HAP-1 (cell line): ENCODE measurements around the gene IGFN1.

Experiments
- DNase-seq, 2 experiments: peaks; one replicate each; pipeline ENCODE4 v3.0.0-alpha.2; 2016 to 2020; ENCODE audit warnings: low spot score in 2 of 2
- H3K27me3 ChIP-seq: fragments of 250-450 bp; sonication (Bioruptor Pico); 2 replicates; pipeline ENCODE4 v1.5.1; 2020; ENCODE audit warnings: low read depth, mild to moderate bottlenecking, moderate library complexity
- H3K36me3 ChIP-seq: fragments of 250-450 bp; sonication (Bioruptor Pico); replicated peaks from 2 replicates; pipeline ENCODE4 v1.5.1; 2020; ENCODE audit warnings: mild to moderate bottlenecking
- H3K4me1 ChIP-seq: fragments of 250-450 bp; sonication (Bioruptor Pico); 2 replicates; pipeline ENCODE4 v1.5.1; 2020; ENCODE audit warnings: mild to moderate bottlenecking
- H3K4me3 ChIP-seq: fragments of 250-450 bp; sonication (Bioruptor Pico); 2 replicates; pipeline ENCODE4 v1.5.1; 2020; ENCODE audit warnings: mild to moderate bottlenecking, moderate library complexity
- H3K9me3 ChIP-seq: fragments of 250-450 bp; sonication (Bioruptor Pico); 2 replicates; pipeline ENCODE4 v1.5.1; 2020; ENCODE audit warnings: mild to moderate bottlenecking, moderate library complexity
- in situ Hi-C: fragments of 300-500 bp; cut with MboI; formaldehyde crosslinking; loops from 3 replicates; pipeline ENCODE4 v1.14.3; 2020; ENCODE audit warnings: low sequenced_read_pairs, inconsistent platforms, mixed read lengths

IGFN1 gene

DNA sequence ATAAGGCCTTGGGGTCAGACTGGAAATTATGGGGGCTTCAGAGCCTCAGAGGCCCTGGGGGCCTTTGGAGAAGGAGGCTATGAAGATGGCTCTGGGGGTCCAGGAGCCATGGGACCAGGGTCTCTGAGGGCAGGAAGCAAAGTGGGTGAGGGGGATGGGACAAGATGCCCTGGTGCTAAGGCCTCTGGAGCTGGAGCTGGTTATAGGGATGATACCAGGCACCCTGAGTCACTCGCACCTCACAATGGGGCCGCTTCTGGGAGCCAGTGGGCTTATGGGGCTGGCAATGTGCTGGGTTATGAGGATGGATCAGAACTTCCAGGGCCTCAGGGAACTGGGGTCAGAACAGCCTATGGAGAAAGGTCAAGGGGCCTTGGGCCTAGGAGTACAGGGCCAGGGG is 17.6 kb downstream of the IGFN1 start:
- in situ Hi-C loops = no loop called here

DNA sequence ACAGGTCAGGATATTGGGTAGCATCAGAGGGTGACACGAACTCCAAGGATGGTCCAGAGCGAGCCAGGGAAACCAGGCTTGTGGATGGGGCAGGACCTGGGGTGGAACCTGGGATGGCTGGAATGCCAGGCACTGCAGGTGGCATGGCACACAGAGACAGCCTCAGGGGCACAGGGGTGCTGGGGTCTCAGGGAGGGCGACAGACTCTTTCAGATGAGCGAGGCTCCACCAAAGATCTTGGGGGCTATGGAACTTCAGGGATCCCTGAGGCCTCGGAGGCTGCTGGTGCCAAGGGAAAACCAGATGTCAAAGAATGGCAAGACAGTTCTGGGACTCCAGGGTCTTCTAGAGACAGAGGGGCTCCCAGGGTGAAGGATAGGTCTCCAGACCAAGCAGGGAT is 21.4 kb downstream of the IGFN1 start:
- Histone ChIP-seq H3K27me3 (no peaks in the 10 kb centered on the region; the same call in 1 of the 2 replicates), H3K36me3 (no peaks in the 10 kb centered on the region), H3K4me1 (no peaks in the 10 kb centered on the region), H3K4me3 (no peak overlapping the region), H3K9me3 (no peaks in the 10 kb centered on the region)
- in situ Hi-C loops = no loop called here
- DNase-seq = no peak

More for the DNA sequence above, 17.6 kb downstream of the IGFN1 start:
- Histone ChIP-seq H3K4me3 (no peak overlapping the region), H3K27me3 (peaks cover 31% of the 10 kb centered on the region), H3K9me3 (no peaks in the 10 kb centered on the region), H3K4me1 (no peaks in the 10 kb centered on the region), H3K36me3 (no peaks in the 10 kb centered on the region)
- DNase-seq = no peak

DNA sequence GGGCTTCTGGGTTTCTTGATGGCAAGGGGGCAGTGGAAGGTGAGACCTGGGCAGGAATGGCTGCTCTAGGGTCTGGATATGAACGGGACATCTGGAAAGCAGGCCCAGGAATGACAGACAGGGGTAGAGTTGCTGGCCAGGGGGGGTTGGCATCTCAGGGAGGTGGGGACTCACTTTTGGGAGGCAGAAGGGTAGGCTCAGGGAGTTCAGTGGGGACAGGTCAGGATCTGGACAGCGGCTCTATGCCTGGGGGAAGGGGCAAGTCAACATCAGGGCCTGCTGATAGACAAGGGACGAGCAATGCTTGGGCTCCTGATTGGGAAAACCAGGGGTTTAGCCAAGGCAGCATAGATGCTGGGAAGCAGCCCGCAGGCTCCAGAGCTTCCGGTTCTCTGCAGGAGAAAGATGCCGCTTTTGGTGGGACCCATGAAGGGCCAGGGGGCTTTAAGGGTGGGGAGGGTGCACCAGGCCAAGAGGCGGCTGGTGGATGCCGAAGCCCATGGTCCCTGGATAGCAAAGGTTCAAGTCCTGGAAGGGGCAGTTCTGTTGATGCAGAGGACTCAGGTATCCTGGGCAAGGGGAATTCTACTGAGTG is 21.9 kb downstream of the IGFN1 start:
- H3K9me3 ChIP-seq = no peaks in the 10 kb centered on the region
- in situ Hi-C loops = no loop called here
- DNase-seq = no peak

DNA sequence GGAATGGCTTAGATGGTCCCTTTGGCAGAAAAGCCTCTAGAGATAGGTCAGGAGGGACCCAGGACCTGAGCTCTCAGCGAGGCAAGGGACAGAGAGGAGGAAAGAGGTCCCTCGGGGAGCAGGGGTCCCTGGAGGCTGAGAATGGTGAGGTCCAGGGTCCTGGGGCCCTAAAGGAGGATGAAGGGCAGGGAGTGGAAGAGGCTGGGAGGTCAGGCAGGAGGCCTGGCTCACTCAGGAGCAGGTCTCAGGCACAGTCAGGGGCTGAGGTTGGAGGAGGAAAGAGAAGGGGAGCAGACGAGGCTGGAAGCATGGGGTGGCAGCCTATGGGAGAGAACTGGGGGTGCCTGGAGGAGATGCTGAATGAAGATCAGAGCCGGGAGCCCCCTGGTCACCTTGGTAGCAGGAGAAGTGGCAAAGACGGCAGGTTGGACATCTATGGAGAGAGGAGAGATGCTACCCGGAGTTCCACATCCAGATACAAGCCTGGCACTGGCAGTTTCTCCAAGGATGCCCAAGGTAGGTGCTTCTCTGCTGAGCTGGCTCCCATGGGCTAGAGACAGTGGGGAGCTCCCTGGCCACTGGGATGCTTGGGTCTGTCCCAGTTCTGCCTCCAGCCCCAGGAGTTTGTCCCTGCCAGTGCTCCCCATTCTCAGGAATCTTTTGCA is 22.6 kb downstream of the IGFN1 start:
- Histone ChIP-seq H3K9me3 (no peaks in the 10 kb centered on the region), H3K4me1 (no peaks in the 10 kb centered on the region), H3K27me3 (no peaks in the 10 kb centered on the region; the same call in 1 of the 2 replicates), H3K36me3 (no peaks in the 10 kb centered on the region), H3K4me3 (no peak overlapping the region)
- in situ Hi-C loops = no loop called here
- DNase-seq = no peak

More for the DNA sequence above, 21.9 kb downstream of the IGFN1 start:
- H3K36me3 ChIP-seq = no peaks in the 10 kb centered on the region
- H3K4me3 ChIP-seq = no peak overlapping the region
- no peaks in the 10 kb centered on the region; the same call in 1 of the 2 replicates for H3K27me3 ChIP-seq
- H3K4me1 ChIP-seq = no peaks in the 10 kb centered on the region

DNA sequence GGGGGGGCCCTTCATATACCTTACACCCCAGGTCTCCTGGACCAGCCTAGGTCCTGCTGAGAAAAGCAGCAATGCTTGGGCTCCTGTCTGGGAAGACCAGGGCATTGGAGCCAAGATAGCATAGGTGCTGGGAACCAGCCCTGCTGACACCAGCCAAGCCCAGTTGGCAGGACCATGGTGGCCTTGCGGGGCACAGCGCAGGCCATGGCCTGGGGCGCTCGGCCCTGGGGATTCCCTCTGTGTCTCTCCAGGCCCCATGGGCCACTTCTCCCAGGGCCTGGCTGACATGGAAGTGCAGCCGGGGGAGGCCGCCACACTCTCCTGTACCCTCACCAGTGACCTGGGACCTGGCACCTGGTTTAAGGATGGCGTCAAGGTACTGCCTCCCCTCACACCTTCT is 23.3 kb downstream of the IGFN1 start:
- Histone ChIP-seq H3K36me3 (no peaks in the 10 kb centered on the region), H3K27me3 (no peaks in the 10 kb centered on the region; the same call in 1 of the 2 replicates), H3K4me1 (no peaks in the 10 kb centered on the region), H3K4me3 (no peak overlapping the region), H3K9me3 (no peaks in the 10 kb centered on the region)
- no peak for DNase-seq
- in situ Hi-C loops = no loop called here

DNA sequence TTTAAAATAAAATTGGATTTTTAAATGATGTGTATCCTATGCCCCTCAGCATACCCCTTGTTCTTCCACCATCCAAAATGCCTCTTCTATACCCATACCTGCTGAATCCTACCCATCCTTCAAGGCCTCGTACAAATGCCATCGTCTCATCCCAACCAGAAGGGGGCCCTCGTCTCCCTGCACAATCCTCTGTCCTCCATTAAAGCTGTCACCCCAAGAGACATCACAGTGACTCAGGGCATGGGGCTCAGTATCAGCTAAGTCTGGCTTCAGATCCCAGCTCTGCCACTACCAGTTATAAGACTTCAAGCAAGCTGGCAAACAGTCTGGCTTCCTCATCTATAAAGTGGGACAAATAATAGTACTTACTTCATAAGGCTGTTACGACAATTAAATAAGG is 23.8 kb downstream of the IGFN1 start:
- no peaks in the 10 kb centered on the region for H3K9me3 ChIP-seq

DNA sequence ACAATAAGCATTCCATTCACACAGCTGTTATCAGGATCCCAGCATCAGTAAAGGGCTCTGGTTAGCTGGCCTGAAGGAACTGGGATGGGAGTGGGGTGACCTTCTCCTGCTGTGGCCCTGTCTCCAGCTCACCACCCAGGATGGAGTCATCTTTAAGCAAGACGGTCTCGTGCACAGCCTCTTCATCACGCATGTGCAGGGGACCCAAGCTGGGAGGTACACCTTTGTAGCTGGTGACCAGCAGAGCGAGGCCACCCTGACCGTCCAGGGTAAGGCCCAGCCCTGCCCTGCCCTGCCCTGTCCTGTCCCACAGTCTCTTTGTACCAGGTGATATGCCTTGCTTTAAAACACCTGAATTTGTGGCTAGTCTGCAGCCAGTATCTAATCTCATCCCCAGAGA is 24.3 kb downstream of the IGFN1 start:
- in situ Hi-C loops = no loop called here
- no peak for DNase-seq
- H3K36me3 ChIP-seq = no peaks in the 10 kb centered on the region

More for the DNA sequence above, 23.8 kb downstream of the IGFN1 start:
- Histone ChIP-seq H3K4me1 (no peaks in the 10 kb centered on the region), H3K27me3 (no peaks in the 10 kb centered on the region), H3K36me3 (no peaks in the 10 kb centered on the region), H3K4me3 (no peak overlapping the region)
- no peak for DNase-seq
- in situ Hi-C loops = no loop called here

DNA sequence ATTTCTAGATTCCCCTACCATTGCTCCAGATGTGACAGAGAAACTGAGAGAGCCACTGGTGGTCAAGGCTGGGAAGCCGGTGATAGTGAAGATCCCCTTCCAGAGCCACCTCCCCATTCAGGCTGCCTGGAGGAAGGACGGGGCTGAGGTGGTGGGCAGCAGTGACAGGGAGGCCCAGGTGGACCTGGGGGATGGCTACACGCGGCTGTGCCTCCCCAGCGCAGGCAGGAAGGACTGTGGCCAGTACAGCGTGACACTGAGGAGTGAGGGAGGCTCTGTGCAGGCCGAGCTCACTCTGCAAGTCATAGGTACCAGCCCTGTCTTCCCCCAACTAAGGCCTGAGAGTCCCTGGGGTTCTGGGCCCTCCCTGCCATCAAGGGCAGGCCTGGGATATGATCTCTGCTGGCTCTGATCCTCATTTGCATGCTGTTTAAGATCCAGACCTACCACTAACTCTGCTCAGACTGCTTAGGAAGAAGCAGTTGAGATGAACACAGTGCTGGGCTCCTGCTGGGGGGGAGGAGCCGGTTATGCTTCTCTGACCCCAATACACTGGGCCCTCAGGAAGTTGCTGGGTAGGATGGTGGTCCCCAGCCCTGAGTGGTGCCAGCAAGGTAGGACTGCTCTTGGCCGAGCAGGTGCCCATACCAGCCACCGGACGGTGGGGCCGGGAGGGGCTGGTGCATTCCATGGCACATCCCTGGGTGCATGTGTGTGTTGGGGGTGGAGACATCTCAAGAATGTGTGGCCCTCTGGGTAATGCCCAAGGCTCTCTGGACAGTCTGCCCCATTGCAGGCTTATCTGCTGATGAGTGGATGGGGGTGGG is 25.1 kb downstream of the IGFN1 start:
- Histone ChIP-seq H3K4me1 (no peaks in the 10 kb centered on the region), H3K27me3 (no peaks in the 10 kb centered on the region), H3K4me3 (no peak overlapping the region), H3K36me3 (no peaks in the 10 kb centered on the region), H3K9me3 (no peaks in the 10 kb centered on the region)
- no peak for DNase-seq
- in situ Hi-C loops = no loop called here

More for the DNA sequence above, 24.3 kb downstream of the IGFN1 start:
- Histone ChIP-seq H3K4me3 (no peak overlapping the region), H3K27me3 (no peaks in the 10 kb centered on the region), H3K4me1 (no peaks in the 10 kb centered on the region), H3K9me3 (no peaks in the 10 kb centered on the region)

DNA sequence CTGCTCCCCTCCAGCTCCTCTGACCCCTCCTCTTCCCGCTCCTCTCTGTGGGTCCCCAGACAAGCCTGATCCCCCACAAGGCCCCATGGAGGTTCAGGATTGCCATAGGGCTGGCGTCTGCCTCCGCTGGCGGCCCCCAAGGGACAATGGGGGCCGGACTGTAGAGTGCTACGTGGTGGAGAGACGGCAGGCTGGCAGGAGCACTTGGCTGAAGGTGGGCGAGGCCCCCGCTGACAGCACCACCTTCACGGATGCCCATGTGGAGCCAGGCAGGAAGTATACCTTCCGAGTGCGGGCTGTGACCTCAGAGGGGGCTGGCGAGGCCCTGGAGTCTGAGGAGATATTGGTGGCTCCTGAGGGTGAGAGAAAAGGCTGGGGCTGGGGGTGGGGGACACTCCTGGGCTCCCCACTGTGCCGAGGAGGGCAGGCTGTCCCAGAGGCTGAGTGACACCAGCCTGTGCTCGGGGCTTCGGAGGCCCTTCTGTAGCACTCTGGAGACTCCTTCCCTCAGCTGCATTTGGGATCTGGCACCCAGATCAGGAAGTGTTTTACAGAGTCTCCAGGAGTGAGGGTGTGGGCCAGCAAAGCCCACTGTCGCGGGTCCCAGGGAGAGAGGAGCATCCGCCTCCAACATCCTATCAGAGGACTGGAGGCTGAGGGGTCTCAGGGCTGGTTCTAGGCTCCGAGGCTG is 25.9 kb downstream of the IGFN1 start:
- H3K4me3 ChIP-seq = no peak overlapping the region
- H3K9me3 ChIP-seq = no peaks in the 10 kb centered on the region
- no peak for DNase-seq
- no peaks in the 10 kb centered on the region for H3K4me1 ChIP-seq
- H3K27me3 ChIP-seq = no peaks in the 10 kb centered on the region
- in situ Hi-C loops = no loop called here
- no peaks in the 10 kb centered on the region for H3K36me3 ChIP-seq

DNA sequence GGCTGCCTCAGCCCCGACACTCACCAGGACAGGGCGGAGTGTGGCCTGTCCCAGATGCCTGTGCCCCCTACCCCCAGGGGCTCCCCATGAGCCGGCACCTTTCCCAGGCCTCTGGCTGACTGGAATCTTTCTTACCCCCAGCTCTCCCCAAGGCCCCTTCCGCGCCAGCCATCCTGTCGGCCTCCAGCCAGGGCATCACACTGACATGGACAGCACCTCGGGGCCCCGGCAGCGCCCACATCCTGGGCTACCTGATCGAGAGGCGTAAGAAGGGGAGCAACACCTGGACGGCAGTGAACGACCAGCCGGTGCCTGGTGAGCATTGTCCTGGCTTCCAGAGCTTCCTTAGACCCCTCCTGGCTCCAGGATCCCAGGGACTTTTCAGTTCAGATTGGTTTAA is 26.5 kb downstream of the IGFN1 start:
- H3K27me3 ChIP-seq = no peaks in the 10 kb centered on the region
- in situ Hi-C loops = no loop called here
- H3K36me3 ChIP-seq = no peaks in the 10 kb centered on the region
- no peak for DNase-seq
- H3K4me3 ChIP-seq = no peak overlapping the region
- no peaks in the 10 kb centered on the region for H3K9me3 ChIP-seq
- H3K4me1 ChIP-seq = no peaks in the 10 kb centered on the region

DNA sequence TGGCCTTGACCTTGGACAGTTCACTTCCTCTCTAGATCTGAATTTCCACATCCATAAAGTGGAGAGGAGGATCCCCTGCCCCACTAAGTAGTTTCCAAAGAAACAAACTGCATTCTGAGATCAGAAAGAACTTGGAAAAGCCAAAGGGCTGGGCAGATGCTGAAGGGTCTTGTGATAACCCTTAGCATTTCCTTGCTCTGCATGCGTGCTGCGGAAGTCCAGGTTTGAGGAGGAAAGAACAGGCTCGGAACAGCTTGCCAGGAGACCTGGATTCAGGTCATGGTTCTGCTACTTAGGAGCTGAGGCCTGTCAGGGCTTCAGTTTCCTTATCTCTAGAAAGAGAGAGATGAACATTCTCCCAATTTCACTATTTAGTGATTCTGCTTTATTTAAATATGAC is 27.2 kb downstream of the IGFN1 start:
- DNase-seq = no peak
- no peaks in the 10 kb centered on the region for H3K9me3 ChIP-seq
- no peak overlapping the region for H3K4me3 ChIP-seq
- H3K4me1 ChIP-seq = no peaks in the 10 kb centered on the region
- no peaks in the 10 kb centered on the region for H3K36me3 ChIP-seq
- H3K27me3 ChIP-seq = no peaks in the 10 kb centered on the region
- in situ Hi-C loops = no loop called here

DNA sequence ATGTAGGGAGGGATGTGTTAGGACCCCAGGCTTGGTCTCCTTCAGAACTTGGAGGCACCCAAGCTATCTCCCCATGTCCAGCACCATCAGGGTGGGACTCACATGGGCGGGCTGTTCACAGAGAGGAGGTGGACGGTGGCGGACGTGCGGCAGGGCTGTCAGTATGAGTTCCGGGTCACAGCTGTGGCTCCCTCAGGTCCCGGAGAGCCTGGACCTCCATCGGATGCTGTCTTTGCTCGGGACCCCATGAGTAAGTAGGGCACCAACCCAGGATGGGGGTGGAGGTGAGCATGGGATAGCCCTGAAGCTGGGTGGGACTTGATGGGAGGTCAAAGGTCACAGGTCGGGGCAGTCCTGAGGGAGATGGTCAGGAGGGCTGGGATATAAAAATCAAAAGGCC is 27.8 kb downstream of the IGFN1 start:
- Histone ChIP-seq H3K27me3 (no peaks in the 10 kb centered on the region), H3K4me1 (no peaks in the 10 kb centered on the region), H3K36me3 (no peaks in the 10 kb centered on the region), H3K9me3 (no peaks in the 10 kb centered on the region), H3K4me3 (no peak overlapping the region)
- in situ Hi-C loops = no loop called here
- DNase-seq = no peak

DNA sequence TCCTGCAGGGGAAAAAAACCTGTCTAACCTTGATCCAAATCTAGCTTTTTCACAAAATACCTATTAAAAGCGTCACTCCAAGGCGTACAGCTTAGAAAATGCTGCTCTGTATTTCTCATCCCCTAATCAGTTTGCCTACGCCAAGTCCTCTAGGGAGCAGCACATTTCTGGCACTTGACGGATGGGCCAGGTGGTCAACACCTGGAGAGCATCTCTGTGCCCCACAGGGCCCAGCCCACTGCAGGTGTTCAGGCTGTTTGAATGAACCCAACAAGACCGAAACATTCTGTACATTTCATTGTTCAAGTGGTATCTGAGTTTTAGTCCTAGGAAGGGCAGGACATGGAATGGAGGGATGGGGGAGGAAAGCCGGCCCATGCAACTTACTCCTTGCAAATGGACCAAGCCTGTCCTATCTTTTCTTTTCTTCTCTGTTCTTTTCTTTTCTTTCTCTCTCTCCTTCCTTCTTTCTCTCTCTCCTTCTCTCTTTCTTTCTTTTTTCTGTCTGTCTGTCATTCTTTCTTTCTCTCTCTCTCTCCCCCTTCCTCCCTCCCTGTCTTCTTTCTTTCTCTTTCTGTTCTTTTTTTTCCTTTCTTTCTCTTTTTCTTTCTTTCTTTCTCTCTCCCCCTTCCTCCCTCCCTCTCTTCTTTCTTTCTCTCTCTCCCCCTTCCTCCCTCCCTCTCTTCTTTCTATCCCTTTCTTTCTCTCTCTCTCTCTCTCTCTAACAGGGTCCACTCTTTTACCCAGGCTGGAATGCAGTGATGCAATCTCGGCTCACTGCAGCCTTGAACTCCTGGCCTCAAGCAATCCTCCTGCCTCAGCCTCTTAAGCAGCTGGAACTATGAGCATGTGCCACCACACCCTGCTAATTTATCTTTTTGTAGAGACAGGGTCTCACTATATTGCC is 29.1 kb downstream of the IGFN1 start:
- Histone ChIP-seq H3K4me1 (no peaks in the 10 kb centered on the region), H3K27me3 (no peaks in the 10 kb centered on the region), H3K4me3 (no peak overlapping the region), H3K9me3 (no peaks in the 10 kb centered on the region), H3K36me3 (no peaks in the 10 kb centered on the region)
- in situ Hi-C loops = no loop called here
- no peak for DNase-seq
